IPS-11a (cell line): Measurements from ENCODE around the gene MVB12B.

Experiments
- H3K4me3 ChIP-seq: one replicate; pipeline ENCODE4 v1.5.1; 2013; ENCODE audit warnings: low read depth, low read length, control low read depth

Gene MVB12B

DNA sequence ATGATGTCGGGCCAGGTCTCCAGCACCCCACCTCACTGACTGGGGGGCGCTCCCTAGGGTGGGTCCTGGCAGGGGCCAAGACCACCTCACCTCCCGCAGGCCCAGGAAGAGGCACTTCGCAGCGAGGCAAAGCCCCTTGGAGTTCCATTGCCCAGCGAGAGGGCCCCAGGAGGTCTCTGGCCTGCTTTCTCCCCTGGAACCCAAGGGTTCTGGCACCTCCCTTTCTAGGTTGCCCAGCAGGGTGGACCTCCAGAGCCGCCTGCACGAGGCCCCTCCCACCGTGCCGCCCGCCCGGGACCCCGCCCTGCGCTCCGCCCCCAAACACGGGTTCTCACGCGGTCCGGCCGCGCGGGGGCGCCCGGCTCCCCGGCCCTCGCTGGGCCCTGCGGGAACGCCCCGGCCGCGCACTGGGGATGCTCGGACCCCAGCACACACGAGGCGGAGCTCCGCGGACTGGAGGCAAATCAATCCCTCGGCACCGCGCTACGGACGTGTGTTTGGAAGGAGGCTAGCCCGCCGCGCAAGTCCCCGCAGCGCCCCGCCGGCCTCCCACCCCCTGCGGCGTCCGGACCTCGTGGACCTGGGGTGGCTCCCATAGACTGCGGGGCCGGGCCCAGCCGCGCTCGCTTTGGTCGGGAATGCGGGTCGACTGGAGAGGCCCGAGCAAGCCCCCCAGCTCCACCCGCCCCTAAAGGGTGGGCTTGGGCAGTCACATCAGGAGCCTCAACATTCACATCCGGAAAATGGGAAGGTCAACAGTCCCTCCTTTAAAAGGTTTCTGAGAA is 187.6 kb downstream of the MVB12B start:
- no peak overlapping the region for H3K4me3 ChIP-seq

DNA sequence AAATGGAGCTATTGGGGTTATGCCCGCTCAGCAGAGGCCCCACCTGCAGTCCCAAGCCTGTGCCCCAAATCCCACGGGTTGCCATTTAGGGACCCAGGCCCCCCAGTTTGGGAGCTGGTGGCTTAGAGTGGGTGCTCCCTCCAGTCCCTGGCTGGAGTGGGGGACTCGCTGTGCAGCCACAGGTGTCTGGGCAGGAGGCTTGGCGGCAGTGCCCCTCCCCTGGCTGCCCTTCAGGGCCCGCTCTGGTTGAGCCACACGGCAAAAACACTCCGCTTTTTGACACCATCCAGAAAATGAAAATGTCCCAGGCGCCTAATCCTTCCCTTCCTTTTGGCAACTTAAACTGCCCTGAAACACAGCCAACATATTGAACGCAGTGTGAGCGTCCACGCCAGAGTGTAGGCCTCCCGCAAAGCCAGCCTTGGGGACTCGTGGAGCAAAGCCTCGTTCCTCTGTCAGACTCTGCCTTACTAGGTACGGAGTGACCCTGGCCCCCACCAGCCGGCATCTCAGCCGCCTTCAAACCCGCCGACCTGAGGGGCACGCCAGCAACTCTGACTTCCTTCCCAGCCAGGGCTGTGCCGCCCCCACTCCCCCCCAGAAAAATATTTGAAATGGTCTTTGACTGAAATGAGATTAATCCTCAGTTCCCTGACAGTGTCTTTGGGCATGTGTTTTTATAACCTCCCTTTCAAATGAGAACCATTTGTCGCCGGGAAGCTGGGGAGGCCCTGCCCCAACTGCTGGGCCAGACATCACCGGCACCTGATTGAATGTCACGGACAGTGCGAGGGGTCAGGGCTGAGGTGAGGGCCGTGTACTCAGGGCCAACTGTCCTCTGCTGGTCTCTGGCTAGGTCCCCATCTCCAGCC is 188.6 kb downstream of the MVB12B start:
- no peak overlapping the region for H3K4me3 ChIP-seq

DNA sequence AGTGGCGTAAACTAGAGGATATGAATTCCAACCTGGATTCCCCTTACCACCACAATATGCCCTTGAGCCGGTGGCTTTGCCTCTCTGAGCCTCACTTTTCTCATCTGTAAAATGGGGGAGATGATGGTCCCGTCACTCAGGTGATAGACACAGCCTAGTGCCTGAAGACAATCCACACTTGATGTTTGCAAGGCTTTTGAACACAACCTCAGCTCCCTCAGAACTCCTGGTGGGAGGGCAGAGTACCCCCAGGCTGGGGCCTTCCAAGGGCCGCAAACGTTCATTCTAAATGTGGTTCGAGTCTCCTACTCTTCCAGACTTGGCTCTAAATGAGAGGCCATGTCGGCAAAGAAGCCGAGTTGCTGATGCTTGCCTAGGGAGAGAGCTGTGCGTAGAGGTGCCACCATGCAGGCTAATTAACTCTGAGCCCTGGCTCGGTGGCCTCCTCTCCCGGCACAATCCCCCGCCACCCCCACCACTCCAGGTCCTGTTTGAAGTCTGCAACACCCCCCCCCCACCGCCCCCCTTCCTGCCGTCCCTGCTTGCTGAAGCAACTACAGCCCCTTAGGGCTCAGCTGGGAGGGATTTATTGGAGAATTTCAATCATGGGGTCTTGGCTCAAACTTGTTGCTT is 189.4 kb downstream of the MVB12B start:
- no peak overlapping the region for H3K4me3 ChIP-seq

DNA sequence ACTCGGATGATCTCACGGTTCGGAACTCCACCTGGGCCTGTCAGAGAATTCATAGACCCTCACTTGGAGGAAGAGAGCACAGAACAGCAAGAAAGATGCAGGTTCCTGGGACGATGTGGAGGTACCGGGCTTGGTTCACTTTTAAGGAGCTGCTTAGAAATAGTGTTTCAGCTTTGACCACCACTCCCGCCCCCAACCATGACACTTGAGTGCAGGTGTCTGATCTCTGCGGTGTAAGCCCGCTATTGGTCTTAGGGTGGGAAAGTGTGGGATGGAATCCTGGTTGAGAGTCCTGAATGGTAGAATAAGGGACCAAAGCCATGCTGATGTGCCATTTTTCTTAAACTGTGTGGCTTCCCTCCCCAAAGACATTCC is 189.9 kb downstream of the MVB12B start:
- H3K4me3 ChIP-seq: no peak overlapping the region

DNA sequence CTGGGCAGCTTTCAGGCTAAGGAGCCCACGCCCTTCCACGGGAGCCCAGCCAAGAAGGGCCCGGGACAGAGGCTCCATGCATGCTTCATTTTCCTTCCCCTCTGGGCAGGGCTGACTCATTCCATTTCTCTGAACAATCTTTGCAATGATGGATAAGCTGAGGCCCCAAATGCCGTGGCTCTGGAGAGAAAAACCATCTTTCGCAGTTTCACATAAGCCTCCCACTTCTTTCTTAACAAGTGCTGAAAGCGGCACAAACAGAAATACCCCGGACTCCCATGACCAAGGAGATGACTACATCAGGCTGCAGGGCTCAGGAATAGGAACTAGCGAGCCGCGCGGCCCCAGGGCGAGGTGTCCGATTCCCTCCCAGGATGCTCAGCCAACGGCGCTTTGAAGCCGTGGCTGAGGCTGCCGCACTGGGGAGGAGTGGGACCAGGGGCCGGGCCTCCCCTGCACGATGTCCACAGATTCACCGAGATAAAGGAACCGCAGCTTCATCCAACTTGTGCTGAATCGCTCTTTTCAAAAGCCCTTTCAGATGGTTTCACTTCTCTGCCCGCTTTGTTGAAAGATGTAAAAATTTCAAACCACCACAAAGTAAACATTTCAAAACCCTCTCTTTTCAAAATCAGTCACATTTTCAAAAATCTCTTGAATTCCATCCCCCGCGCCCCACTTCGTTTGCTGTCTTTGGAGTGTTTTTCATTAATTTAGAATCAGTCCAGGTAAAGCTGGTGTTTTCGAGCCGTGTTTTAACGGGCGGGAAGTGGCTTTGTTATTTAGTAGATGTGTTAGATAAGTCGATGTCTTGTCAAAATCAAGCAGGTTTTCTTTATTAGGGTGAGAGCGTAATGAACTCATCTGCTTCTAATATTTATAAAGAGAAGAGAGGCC is 190.6 kb downstream of the MVB12B start:
- no peak overlapping the region for H3K4me3 ChIP-seq

DNA sequence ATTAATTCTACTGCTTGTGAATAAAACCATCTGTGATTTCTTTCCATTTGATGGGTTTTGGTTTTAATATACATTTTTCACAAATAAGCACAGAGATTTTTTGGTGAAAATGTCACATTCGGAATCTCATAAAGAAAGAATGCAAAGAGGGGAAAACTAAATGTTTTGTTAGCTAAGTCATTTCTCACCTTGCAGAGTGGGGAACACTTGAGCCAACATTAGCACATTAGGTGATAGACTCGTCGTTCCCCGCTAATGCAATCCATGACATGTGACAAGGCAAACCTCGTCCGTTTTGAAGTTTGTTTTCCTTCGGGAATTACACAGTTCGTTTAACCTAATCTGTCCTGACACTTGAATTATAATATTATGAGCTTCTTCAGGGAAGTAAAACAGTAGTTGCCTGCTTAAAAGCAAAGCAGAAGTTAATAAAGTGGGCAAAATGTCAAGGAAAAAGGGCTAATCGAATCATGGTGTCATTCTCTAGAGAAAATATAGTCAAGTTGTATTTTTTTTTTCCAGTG is 191.3 kb downstream of the MVB12B start:
- H3K4me3 ChIP-seq: no peak overlapping the region

DNA sequence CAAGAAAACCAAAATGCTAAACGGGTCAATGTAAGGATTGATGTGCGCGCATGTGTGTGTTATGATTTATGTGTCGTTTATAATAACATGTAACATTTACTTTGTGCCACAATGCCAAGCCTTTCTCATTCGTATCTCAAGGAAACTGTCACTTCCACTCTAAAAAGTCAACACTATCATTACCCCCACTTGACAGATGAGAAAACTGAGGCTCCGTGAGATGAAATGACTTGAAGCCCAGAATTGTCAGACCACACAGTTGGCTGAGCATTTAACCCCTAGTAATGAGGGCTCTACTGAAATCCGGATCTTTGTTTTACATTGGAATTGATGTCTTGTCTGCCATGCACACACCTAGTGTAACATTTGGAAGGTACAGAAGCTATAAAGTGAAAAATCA is 192.1 kb downstream of the MVB12B start:
- no peak overlapping the region for H3K4me3 ChIP-seq

DNA sequence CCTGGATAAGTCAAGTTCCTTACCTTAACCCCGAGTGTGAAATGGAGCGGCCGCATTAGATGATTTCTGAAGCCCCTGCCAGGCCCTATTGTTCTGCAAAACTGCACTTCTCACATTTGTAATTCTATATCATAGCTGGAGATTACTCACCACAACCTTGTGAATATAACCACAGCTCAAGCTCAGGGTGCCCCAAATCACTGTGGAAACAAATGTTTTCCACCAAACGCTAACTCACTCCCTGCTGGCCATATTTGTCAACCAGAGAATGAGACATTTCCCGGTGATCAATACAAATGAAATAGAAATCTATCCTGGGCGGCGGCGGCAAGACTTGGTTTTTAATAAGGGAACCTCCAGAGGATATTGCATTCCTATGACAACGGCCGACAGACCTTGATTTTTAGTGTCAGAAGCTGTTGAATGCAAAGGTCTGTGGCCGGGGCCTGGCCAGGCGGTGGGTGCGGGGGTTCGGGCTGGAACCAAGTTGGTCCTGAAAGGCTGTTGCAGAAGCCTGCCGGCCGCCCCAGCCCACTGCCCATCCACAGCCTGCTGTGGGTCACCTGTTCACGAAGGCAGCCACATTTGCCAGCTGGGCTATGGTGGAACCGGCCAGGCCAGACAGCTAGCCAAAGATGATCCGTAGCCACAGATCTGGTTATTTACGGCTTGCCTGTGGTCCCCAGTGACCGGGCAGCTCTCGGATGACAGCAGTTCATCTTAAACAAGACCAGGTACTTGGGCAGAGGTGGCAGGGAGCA is 193.2 kb downstream of the MVB12B start:
- no peak overlapping the region for H3K4me3 ChIP-seq

DNA sequence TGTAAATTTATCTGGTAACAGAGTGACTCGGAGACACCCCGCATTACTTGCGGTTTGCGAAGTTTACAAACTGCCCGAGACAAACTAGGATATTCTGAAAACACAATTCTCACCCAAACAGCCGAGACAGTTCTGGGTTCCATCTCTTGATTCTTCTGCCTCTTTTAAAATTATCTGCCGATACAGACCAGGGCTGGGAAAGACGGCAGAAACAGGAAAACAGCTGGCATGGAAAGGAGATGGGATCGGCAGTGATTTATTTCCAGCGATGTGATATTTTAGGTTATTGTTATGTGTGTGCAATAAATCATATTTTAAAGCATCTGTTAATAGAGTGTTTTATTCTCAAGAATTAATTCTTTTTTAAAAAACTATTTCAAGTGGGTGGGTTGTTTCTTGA is 193.8 kb downstream of the MVB12B start:
- H3K4me3 ChIP-seq: no peak overlapping the region

DNA sequence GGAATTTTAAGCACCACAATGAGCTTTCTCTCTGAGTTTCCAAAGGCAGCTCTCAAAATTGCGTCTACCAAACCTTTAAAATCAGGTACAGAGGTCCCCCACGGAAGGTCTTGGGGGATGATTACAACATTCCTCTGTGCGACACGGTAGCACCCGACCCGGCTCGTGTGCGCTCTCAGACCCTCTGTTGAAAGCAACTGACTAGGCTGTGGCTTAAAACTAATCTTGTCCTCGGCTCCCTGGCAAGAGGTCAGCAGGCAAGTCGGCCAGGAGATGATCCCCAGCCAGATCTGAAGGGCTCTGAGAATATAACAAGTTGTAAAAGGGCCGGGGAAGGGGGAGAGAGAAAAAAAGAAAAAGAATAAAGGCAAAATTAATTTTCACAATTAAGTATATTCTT is 194.5 kb downstream of the MVB12B start:
- no peak overlapping the region for H3K4me3 ChIP-seq

DNA sequence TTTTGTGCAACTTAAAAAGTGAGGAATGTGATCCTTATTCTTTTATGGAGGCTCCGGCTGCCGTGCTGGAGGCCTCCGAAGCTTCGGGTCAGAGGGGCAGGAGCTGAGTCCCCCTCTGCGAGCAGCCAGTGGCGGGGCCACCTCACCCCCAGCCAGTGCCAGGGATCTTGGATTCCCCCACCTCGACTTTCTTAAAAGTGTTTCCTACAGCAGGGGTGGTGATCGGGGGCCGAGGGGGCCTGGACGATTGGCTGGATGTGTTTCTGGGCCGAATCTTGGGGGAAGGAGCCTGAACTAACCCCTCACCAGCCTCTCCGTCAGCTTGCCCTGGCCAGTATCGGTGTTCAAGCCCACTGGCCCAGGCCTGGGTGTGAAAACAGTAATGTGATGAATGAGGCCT is 194.9 kb downstream of the MVB12B start:
- H3K4me3 ChIP-seq: no peak overlapping the region

DNA sequence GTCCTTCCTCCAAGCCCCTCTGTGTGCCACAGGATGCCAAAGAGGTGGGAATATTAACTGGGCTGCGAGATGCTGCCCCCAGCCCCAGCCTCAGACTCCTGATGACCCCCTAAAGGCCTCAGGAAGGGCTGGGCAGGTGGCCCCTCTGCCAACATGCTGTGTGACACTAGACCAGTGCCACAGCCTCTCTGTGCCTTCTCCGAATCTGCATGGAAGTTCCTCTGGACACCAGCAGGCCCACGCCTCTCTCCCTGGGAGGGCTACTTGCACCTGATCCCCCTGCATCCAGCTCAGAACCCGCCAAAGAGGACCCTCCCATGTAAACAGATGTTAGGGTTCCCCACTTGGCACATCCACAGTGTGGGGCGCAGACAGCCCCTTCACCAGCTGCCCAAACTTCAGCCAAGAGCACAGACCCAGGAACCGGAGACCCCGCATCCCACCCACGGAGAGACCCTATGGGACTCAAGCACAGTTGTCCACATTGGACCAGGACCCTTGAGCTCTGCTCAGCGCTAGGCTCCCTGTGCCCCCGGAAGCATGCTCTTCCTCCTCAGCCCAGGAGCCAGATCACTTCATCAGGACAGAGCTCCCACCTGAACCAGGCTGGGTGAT is 195.5 kb downstream of the MVB12B start:
- no peak overlapping the region for H3K4me3 ChIP-seq

DNA sequence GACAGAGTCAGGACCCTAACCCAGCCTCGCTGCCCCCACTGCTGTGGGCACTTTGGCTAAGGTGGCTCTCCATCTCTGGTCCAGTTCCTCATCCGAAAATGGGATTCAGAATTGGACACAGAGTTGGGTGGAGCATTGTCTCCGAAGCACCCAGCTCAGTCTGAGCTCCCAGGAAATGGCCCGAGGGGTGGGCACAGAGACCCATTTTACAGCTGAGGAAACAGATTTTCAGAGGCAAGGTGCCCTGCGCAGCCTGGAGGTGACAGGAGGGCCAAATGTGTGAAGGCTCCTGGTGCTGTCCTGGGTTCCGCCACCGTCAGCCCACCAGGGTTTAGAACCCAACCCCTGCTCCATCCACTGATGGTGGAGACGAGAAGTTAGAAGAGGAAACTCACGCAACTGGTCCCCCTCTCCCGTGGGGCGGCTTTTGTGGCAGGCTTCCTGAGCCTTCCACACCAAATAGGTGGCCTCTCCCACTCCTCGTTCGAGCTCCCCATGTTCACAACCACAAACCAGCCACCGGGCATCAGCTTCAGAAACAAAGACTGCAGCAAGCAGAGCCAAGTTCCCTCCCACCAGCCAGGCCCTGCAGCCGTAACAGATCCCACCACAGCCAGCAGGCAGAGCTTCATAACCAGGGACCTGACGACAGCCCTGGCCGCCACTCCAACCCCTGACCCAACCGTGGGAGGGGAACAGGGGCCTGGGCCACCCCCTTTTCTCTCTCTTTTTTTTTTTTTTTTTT is 196.2 kb downstream of the MVB12B start:
- no peak overlapping the region for H3K4me3 ChIP-seq

DNA sequence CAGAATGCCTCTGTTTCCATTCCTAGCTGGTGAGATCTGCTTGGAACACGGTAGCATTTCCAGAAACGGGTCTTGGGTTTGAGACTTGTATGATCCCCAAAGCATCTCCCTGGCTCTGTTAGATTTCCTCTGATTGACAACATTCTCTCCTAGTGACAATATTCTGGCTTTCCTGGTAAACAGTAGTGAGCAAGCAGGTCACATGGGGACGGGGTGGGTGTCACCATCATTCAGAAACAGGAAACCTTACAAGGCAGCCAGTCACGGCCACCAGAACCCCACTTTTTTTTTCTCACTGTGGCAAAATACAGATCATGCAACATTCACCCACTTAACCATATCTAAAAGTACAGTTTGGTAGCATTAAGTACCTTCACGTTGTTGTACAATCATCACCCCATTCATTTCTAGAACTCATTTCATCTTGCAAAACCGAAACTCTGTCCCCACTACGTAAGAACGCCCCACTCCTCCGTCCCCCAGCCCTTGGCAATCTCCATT is 197.0 kb downstream of the MVB12B start:
- H3K4me3 ChIP-seq: no peak overlapping the region

DNA sequence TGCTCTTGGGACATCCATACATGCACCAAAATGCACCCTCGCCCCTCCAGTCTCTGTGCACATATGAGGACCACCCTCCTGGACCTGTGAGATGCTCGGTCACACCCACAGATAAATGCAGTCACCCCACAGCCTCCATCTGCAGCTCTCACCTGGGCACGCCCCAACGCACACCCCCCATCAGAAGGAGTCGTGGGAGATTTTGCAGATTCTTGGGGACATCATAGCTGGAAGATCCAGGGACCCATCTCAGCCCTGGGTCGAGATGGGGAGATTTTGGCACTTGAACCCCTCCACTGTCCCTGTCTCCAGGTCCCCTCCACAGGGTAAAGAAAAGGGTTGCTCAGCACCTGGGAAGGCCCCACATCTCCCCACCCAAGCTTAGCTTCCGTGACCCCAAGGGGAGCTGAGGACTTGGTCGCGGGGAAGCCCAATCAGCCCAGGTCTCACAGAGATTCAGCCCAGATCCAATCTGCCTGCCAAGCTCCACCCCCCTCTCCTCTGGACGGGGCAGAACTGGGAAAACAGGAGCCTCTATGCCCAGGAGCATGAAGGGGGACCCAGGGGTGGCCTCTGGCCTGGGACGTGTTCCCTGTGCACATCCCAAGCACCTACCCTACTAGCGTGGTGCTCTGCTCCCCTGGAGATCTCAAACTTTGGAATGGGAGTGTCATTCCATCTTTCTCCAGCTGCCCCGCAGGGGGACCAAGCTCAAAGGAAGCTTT is 197.9 kb downstream of the MVB12B start:
- no peak overlapping the region for H3K4me3 ChIP-seq

DNA sequence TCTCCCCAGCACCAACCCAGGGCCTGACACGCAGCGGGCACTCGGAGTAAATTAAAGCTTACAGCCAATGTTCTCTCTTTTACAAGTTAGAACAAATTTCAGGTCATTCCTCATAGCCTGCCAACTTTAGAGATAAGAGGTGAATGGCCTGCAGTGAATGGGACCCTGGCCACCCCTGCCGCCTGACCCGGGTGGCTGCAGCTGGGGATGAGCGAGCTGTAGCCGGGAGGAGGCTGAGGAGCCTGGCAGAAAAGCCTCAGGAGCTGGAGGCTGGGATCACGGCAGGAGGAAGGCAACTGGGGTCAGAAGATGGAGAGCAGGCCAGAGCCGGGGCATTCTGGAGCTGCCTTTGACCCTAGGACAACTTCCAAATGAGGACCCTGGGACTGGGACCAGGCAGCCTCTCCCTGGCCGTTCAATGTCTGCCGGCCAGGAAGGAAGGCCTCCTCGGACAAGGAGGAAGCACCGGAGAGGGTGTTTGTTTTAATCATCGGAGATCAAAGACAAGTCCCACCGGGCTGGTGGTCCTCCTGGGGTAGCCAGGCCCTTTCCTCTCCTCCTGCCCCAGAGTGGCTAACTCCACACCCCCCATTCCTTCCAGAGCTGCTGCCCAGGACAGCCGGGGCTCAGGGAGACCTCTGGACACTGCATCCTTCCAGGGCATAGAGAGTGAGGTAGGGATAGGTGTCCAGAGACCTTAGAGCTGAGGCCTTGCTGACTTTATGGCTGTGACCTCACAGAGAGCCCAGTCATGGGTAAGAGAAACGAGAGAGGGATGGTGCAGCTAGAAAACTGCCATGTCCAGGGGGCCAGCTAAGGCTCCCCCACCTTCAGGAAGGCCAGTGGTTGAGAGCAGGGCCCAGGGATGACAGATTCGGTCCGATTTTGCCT is 199.8 kb downstream of the MVB12B start:
- H3K4me3 ChIP-seq: no peak overlapping the region
